Upper lobe of right lung (tissue), 1 donor: ENCODE measurements around the gene JAK3. TPM values are rescaled to one million over a fixed set of nuclear protein-coding genes. Genes with fewer than 3 reads are reported as not detected.

Experiments used
- ATAC-seq: fragments of 200-7000 bp; cut with Tn5 transposase; one replicate; pipeline ENCODE4 v1.9.1; 2020; ENCODE audit warnings: mild to moderate bottlenecking, moderate library complexity
- DNase-seq: peaks from one replicate; pipeline ENCODE4 v3.0.0-alpha.2; 2020
- H3K27ac ChIP-seq: fragments of 200-600 bp; one replicate; pipeline ENCODE4 v1.8.0; 2022
- H3K27me3 ChIP-seq: fragments of 200-600 bp; one replicate; pipeline ENCODE4 v1.8.0; 2022; ENCODE audit warnings: mild to moderate bottlenecking
- H3K36me3 ChIP-seq: fragments of 200-600 bp; one replicate; pipeline ENCODE4 v1.8.0; 2022
- H3K4me1 ChIP-seq: fragments of 200-600 bp; one replicate; pipeline ENCODE4 v1.8.0; 2022
- H3K4me3 ChIP-seq: fragments of 200-600 bp; one replicate; pipeline ENCODE4 v1.8.0; 2022; ENCODE audit warnings: mild to moderate bottlenecking
- H3K9me3 ChIP-seq: fragments of 200-600 bp; one replicate; pipeline ENCODE4 v1.8.0; 2022
- CTCF ChIP-seq: fragments of 200-600 bp; IDR thresholded peaks from one replicate; pipeline ENCODE4 v1.8.0; 2022; ENCODE audit warnings: antibody characterized with exemption
- intact Hi-C: fragments of 100-400 bp; cut with DNase I; formaldehyde crosslinking; loops from one replicate; pipeline ENCODE4 v1.11.0; 2022
- total RNA-seq: library from RNA; stranded (reverse); fragmentation: NEBNext Ultra II Directional; extraction: Animal tissue kit (Norgen Biotek cat#: 25700); gene quantifications from one replicate; pipeline ENCODE4 v1.2.1, GENCODE V29; 2021
- donor health status: DM: no; HTN: yes; CAD: no; lungs with severe emphysema.

Gene JAK3
- total RNA-seq, 1 donor from 2014 or later, result 15.1 TPM

- no peak overlapping the region for H3K4me3 ChIP-seq
Observed at GRCh38 chr19:17843908-17844490, 3.8 kb downstream of the JAK3 start.

GRCh38 chr19:17843292-17843827 is 4.4 kb downstream of the JAK3 start:
- no peak for TF ChIP-seq CTCF
- ATAC-seq, result no peak

More at GRCh38 chr19:17843908-17844490, 3.8 kb downstream of the JAK3 start:
- Histone ChIP-seq H3K36me3 (no peaks in the 10 kb centered on the region), H3K27ac (no peak overlapping the region), H3K27me3 (peaks cover 5% of the 10 kb centered on the region), H3K4me1 (peaks cover 7% of the 10 kb centered on the region), H3K9me3 (no peaks in the 10 kb centered on the region)
- TF ChIP-seq CTCF, result no peak
- DNase-seq, result no peak
- ATAC-seq, result no peak
- intact Hi-C loops, result no loop called here

GRCh38 chr19:17842663-17843291 is 5.0 kb downstream of the JAK3 start:
- H3K27ac ChIP-seq, result no peak overlapping the region
- peak overlapping the region; percentile 10 for H3K4me3 ChIP-seq

More at GRCh38 chr19:17843292-17843827, 4.4 kb downstream of the JAK3 start:
- Histone ChIP-seq H3K9me3 (no peaks in the 10 kb centered on the region), H3K27ac (no peak overlapping the region), H3K27me3 (peaks cover 5% of the 10 kb centered on the region), H3K4me1 (peaks cover 5% of the 10 kb centered on the region), H3K36me3 (no peaks in the 10 kb centered on the region), H3K4me3 (no peak overlapping the region)
- DNase-seq, result no peak
- intact Hi-C loops, result no loop called here

GRCh38 chr19:17841810-17842662 is 5.7 kb downstream of the JAK3 start:
- peak; percentile 79 for DNase-seq

More at GRCh38 chr19:17842663-17843291, 5.0 kb downstream of the JAK3 start:
- ATAC-seq (peak; percentile 2), DNase-seq (no peak)
- H3K9me3 ChIP-seq, result no peaks in the 10 kb centered on the region
- intact Hi-C loops, result no loop called here
- H3K27me3 ChIP-seq, result peaks cover 5% of the 10 kb centered on the region
- peaks cover 6% of the 10 kb centered on the region for H3K36me3 ChIP-seq
- TF ChIP-seq CTCF, result no peak
- H3K4me1 ChIP-seq, result no peaks in the 10 kb centered on the region

More at GRCh38 chr19:17841810-17842662, 5.7 kb downstream of the JAK3 start:
- no peak for TF ChIP-seq CTCF
- no peaks in the 10 kb centered on the region for H3K9me3 ChIP-seq
- peak; percentile 72 for ATAC-seq
- H3K27ac ChIP-seq, result no peak overlapping the region
- intact Hi-C loops, result no loop called here
- peaks cover 9% of the 10 kb centered on the region for H3K36me3 ChIP-seq
- peak overlapping the region; percentile 10 for H3K4me3 ChIP-seq
- no peaks in the 10 kb centered on the region for H3K4me1 ChIP-seq
- peaks cover under 1% of the 10 kb centered on the region for H3K27me3 ChIP-seq
